ENCODE results near the gene CDK6. TPM values are rescaled to one million over a fixed set of nuclear protein-coding genes. Genes with fewer than 3 reads are reported as not detected.

The CDK6 gene
- total RNA-seq, 1 experiment from 2014 or later, result 41.4 TPM

- no peaks in the 10 kb centered on the region for H3K27me3 ChIP-seq (ENCODE audit: insufficient read depth, low read length)
- RAD21 ChIA-PET (ENCODE audit: low non-redundant PET in 1 of 2, low total read pairs in 2 of 2, uncharacterized antibody in 2 of 2, unreplicated experiment in 2 of 2), result no interaction called here
- POLR2A ChIA-PET, result no interaction called here
- H3K27ac ChIP-seq (ENCODE audit: low read depth, low read length), result no peak overlapping the region
- TF ChIP-seq JUND (IDR thresholded peaks at IDR 0.05) (no peak), SP1 (IDR thresholded peaks at IDR 0.05; ENCODE audit: low read depth) (no peak), CEBPB (IDR thresholded peaks at IDR 0.05; ENCODE audit: low read depth) (no peak), EGR1 (IDR thresholded peaks at IDR 0.05; ENCODE audit: low read depth) (no peak), ZBTB33 (IDR thresholded peaks at IDR 0.05; ENCODE audit: extremely low read depth, insufficient replicate concordance, low read length) (no peak), TCF7L2 (IDR thresholded peaks at IDR 0.05; ENCODE audit: borderline replicate concordance, extremely low read depth, insufficient read depth, insufficient read length) (no peak), FOSL1 (IDR thresholded peaks at IDR 0.05; ENCODE audit: low read depth) (no peak), CTCF (IDR thresholded peaks at IDR 0.05 in 2 of 3, conservative IDR thresholded peaks at IDR 0.05 in 1 of 3; ENCODE audit: borderline replicate concordance in 1 of 3, insufficient read depth in 1 of 3, low read depth in 2 of 3, low read length in 2 of 3) (no peak), SRF (IDR thresholded peaks at IDR 0.05; ENCODE audit: low read depth) (no peak), CBX3 (IDR thresholded peaks at IDR 0.05; ENCODE audit: low read depth) (no peak), EZH2 (IDR thresholded peaks at IDR 0.05) (no peak), EZH2phosphoT487 (IDR thresholded peaks at IDR 0.05; ENCODE audit: borderline replicate concordance) (no peak), ZFX (IDR thresholded peaks at IDR 0.05) (no peak), ELF1 (IDR thresholded peaks at IDR 0.05; ENCODE audit: borderline replicate concordance, low read depth) (no peak), RAD21 (IDR thresholded peaks at IDR 0.05; ENCODE audit: low read depth) (no peak)
- TF ChIP-seq, protein P1, sequence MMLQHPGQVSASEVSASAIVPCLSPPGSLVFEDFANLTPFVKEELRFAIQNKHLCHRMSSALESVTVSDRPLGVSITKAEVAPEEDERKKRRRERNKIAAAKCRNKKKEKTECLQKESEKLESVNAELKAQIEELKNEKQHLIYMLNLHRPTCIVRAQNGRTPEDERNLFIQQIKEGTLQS (IDR thresholded peaks at IDR 0.05), result no peak
- TF ChIP-seq, protein P2, sequence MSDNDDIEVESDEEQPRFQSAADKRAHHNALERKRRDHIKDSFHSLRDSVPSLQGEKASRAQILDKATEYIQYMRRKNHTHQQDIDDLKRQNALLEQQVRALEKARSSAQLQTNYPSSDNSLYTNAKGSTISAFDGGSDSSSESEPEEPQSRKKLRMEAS (IDR thresholded peaks at IDR 0.05), result no peak
- TF ChIP-seq, protein P3, sequence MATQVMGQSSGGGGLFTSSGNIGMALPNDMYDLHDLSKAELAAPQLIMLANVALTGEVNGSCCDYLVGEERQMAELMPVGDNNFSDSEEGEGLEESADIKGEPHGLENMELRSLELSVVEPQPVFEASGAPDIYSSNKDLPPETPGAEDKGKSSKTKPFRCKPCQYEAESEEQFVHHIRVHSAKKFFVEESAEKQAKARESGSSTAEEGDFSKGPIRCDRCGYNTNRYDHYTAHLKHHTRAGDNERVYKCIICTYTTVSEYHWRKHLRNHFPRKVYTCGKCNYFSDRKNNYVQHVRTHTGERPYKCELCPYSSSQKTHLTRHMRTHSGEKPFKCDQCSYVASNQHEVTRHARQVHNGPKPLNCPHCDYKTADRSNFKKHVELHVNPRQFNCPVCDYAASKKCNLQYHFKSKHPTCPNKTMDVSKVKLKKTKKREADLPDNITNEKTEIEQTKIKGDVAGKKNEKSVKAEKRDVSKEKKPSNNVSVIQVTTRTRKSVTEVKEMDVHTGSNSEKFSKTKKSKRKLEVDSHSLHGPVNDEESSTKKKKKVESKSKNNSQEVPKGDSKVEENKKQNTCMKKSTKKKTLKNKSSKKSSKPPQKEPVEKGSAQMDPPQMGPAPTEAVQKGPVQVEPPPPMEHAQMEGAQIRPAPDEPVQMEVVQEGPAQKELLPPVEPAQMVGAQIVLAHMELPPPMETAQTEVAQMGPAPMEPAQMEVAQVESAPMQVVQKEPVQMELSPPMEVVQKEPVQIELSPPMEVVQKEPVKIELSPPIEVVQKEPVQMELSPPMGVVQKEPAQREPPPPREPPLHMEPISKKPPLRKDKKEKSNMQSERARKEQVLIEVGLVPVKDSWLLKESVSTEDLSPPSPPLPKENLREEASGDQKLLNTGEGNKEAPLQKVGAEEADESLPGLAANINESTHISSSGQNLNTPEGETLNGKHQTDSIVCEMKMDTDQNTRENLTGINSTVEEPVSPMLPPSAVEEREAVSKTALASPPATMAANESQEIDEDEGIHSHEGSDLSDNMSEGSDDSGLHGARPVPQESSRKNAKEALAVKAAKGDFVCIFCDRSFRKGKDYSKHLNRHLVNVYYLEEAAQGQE (IDR thresholded peaks at IDR 0.05; ENCODE audit: low read depth), result no peak
- H2AFZ ChIP-seq (ENCODE audit: low read depth, low read length, poor library complexity, severe bottlenecking), result no peak overlapping the region
- no peaks in the 10 kb centered on the region for H4K20me1 ChIP-seq (ENCODE audit: insufficient read depth)
- no peak overlapping the region; the same call in 1 of the 2 replicates for H3K9ac ChIP-seq (ENCODE audit: low read length)
- CTCF ChIA-PET, result no interaction called here
- DNase-seq (ENCODE audit: low read depth, low spot score), result no peak
- intact Hi-C loops (cut with micrococcal nuclease), result no loop called here
- peak overlapping the region; percentile 40; the same call in 1 of the 2 replicates for H3K4me2 ChIP-seq (ENCODE audit: low read length)
- no peaks in the 10 kb centered on the region for H3K9me3 ChIP-seq (ENCODE audit: control insufficient read depth in 1 of 2, insufficient read depth in 1 of 2, low read depth in 1 of 2, low read length in 2 of 2)
- peaks cover 10 to 34% of the 10 kb centered on the region in 2 experiments for H3K4me1 ChIP-seq (ENCODE audit: control insufficient read depth in 1 of 2, insufficient read depth in 2 of 2, low read length in 2 of 2)
- ATAC-seq, result no peak
- no peak overlapping the region for H3K4me3 ChIP-seq (replicated peaks in 1 of 2; ENCODE audit: low read depth in 1 of 2, low read length in 2 of 2)
- no TSS peak for BruUV-seq (replicated peaks)
- peaks cover 49% of the 10 kb centered on the region for H3K79me2 ChIP-seq (ENCODE audit: insufficient read depth, low read length)
- H3K36me3 ChIP-seq (ENCODE audit: control insufficient read depth in 1 of 2, insufficient read depth in 2 of 2, low read length in 2 of 2), result 0 out of 4 replicates have a peak, but pooled peaks cover 0 to 3% of the 10 kb centered on the region in 2 experiments
- no peaks in the 10 kb centered on the region for H3K9me2 ChIP-seq (ENCODE audit: insufficient read depth)
Measured at GRCh38 chr7:92742186-92742585, 94.2 kb downstream of the CDK6 start.

Data from HCT116 (cell line).